ENCODE results near the gene BUD23.
"Not testable (repeated sequence)": the region's sequence is repeated elsewhere in the genome, so short reads cannot be mapped to it uniquely, and the experiment has no call there.

Gene BUD23

GRCh38 chr7:73706126-73707044 is 23.0 kb downstream of the BUD23 start:
- peak; percentile 65 for ATAC-seq (ENCODE audit: low read depth)
- DNase-seq (ENCODE audit: low spot score) = no peak
- H3K4me1 ChIP-seq (ENCODE audit: insufficient read depth, poor library complexity, severe bottlenecking) = peaks cover 29% of the 10 kb centered on the region
- H3K9me3 ChIP-seq (ENCODE audit: severe bottlenecking) = no peaks in the 10 kb centered on the region
- no peak overlapping the region for H3K4me3 ChIP-seq (ENCODE audit: severe bottlenecking)
- H3K27ac ChIP-seq (ENCODE audit: poor library complexity, severe bottlenecking) = peak overlapping the region; percentile 72
- H3K36me3 ChIP-seq (ENCODE audit: low read depth) = peaks cover 29% of the 10 kb centered on the region
- TF ChIP-seq, protein P1, sequence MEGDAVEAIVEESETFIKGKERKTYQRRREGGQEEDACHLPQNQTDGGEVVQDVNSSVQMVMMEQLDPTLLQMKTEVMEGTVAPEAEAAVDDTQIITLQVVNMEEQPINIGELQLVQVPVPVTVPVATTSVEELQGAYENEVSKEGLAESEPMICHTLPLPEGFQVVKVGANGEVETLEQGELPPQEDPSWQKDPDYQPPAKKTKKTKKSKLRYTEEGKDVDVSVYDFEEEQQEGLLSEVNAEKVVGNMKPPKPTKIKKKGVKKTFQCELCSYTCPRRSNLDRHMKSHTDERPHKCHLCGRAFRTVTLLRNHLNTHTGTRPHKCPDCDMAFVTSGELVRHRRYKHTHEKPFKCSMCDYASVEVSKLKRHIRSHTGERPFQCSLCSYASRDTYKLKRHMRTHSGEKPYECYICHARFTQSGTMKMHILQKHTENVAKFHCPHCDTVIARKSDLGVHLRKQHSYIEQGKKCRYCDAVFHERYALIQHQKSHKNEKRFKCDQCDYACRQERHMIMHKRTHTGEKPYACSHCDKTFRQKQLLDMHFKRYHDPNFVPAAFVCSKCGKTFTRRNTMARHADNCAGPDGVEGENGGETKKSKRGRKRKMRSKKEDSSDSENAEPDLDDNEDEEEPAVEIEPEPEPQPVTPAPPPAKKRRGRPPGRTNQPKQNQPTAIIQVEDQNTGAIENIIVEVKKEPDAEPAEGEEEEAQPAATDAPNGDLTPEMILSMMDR (IDR thresholded peaks at IDR 0.05; ENCODE audit: poor library complexity, severe bottlenecking) = no peak
- no peaks in the 10 kb centered on the region for H3K27me3 ChIP-seq (ENCODE audit: insufficient read depth, poor library complexity, severe bottlenecking)

GRCh38 chr7:73707045-73707631 is 23.7 kb downstream of the BUD23 start:
- DNase-seq (ENCODE audit: low spot score) (peak; percentile 88), ATAC-seq (ENCODE audit: low read depth) (peak; percentile 53)
- TF ChIP-seq, protein P1 (IDR thresholded peaks at IDR 0.05; ENCODE audit: poor library complexity, severe bottlenecking) = no peak
- Histone ChIP-seq H3K36me3 (ENCODE audit: low read depth) (peaks cover 21% of the 10 kb centered on the region), H3K4me3 (ENCODE audit: severe bottlenecking) (no peak overlapping the region), H3K4me1 (ENCODE audit: insufficient read depth, poor library complexity, severe bottlenecking) (peaks cover 29% of the 10 kb centered on the region), H3K27ac (ENCODE audit: poor library complexity, severe bottlenecking) (peak overlapping the region; percentile 72), H3K9me3 (ENCODE audit: severe bottlenecking) (no peaks in the 10 kb centered on the region), H3K27me3 (ENCODE audit: insufficient read depth, poor library complexity, severe bottlenecking) (no peaks in the 10 kb centered on the region)

- TF ChIP-seq, protein P1 (IDR thresholded peaks at IDR 0.05; ENCODE audit: poor library complexity, severe bottlenecking) = no peak
Observed at GRCh38 chr7:73708961-73709549, 25.7 kb downstream of the BUD23 start.

DNA sequence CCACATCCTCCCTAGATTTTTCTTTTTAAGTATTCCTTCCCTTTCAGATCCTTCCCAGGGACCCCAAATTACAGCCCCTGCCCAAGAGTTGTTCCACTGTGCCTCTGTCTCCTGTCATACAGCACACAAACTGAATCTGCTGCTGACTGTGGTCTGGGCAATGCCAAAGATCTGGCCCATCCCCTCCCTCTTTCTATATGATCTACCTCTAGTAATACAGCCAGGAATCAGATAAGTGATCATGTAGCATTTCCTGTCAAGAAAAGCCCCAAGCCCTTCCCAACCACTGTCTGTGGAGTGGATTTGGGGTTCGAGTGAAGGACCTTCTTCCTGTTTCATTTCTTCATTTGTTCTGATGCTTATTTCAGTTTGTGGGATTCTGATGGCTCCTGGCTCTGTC is 29.4 kb downstream of the BUD23 start:
- no peak for DNase-seq (ENCODE audit: low spot score)
- ATAC-seq (ENCODE audit: low read depth) = no peak
- H3K9me3 ChIP-seq (ENCODE audit: severe bottlenecking) = no peaks in the 10 kb centered on the region
- no peaks in the 10 kb centered on the region for H3K27me3 ChIP-seq (ENCODE audit: insufficient read depth, poor library complexity, severe bottlenecking)
- peaks cover 35% of the 10 kb centered on the region for H3K36me3 ChIP-seq (ENCODE audit: low read depth)
- TF ChIP-seq, protein P1 (IDR thresholded peaks at IDR 0.05; ENCODE audit: poor library complexity, severe bottlenecking) = no peak
- no peak overlapping the region for H3K4me3 ChIP-seq (ENCODE audit: severe bottlenecking)
- peaks cover 29% of the 10 kb centered on the region for H3K4me1 ChIP-seq (ENCODE audit: insufficient read depth, poor library complexity, severe bottlenecking)
- H3K27ac ChIP-seq (ENCODE audit: poor library complexity, severe bottlenecking) = no peak overlapping the region

More at GRCh38 chr7:73708961-73709549, 25.7 kb downstream of the BUD23 start:
- DNase-seq (ENCODE audit: low spot score) (no peak), ATAC-seq (ENCODE audit: low read depth) (no peak)
- Histone ChIP-seq H3K27me3 (ENCODE audit: insufficient read depth, poor library complexity, severe bottlenecking) (no peaks in the 10 kb centered on the region), H3K4me1 (ENCODE audit: insufficient read depth, poor library complexity, severe bottlenecking) (peaks cover 29% of the 10 kb centered on the region), H3K9me3 (ENCODE audit: severe bottlenecking) (no peaks in the 10 kb centered on the region), H3K36me3 (ENCODE audit: low read depth) (peaks cover 23% of the 10 kb centered on the region), H3K4me3 (ENCODE audit: severe bottlenecking) (no peak overlapping the region), H3K27ac (ENCODE audit: poor library complexity, severe bottlenecking) (no peak overlapping the region)

DNA sequence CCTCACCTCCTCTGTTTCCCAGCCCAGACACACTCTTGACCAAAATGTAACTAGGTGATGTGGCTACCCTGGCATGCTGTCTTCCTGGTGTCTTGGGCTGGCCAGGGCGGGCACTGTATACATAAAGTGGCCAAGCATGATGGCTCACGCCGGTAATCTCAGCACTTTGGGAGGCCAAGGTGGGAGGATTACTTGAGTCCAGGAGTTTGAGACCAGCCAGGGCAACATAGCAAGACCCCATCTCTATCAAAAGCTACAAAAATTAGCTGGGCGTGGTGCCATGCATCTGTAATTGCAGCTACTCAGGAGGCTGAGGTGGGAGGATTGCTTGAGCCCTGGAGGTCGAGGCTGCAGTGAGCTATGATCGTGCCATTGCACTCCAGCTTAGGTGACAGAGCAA is 29.9 kb downstream of the BUD23 start:
- not testable (repeated sequence) for H3K27ac ChIP-seq (ENCODE audit: poor library complexity, severe bottlenecking); H3K27me3 ChIP-seq (ENCODE audit: insufficient read depth, poor library complexity, severe bottlenecking); ATAC-seq (ENCODE audit: low read depth); DNase-seq (ENCODE audit: low spot score); H3K4me3 ChIP-seq (ENCODE audit: severe bottlenecking); H3K9me3 ChIP-seq (ENCODE audit: severe bottlenecking)
- Histone ChIP-seq H3K36me3 (ENCODE audit: low read depth) (peaks cover 35% of the 10 kb centered on the region), H3K4me1 (ENCODE audit: insufficient read depth, poor library complexity, severe bottlenecking) (peaks cover 28% of the 10 kb centered on the region)
